MM.1S (cell line): ENCODE measurements around the gene PLK5.

Experiments
- DNase-seq: peaks from one replicate; pipeline ENCODE4 v3.0.0-alpha.2; 2015
- H2AFZ ChIP-seq: fragments of 300-600 bp; sonication (generic); 2 replicates; pipeline ENCODE4 v1.6.0; 2016; ENCODE audit warnings: antibody characterized with exemption, low read length
- H3F3A ChIP-seq: fragments of 300-600 bp; sonication (generic); 2 replicates; pipeline ENCODE4 v1.6.1; 2016; ENCODE audit warnings: mild to moderate bottlenecking, antibody characterized with exemption, low read length, moderate library complexity, mixed read lengths; ENCODE audit not compliant: insufficient read depth
- H3K27ac ChIP-seq: fragments of 300-600 bp; sonication (generic); 2 replicates; pipeline ENCODE4 v1.5.1; 2016; ENCODE audit warnings: mild to moderate bottlenecking, low read length
- H3K27me3 ChIP-seq: fragments of 300-600 bp; sonication (generic); replicated peaks from 2 replicates; pipeline ENCODE4 v1.6.0; 2016; ENCODE audit warnings: low read length; ENCODE audit not compliant: insufficient read depth
- H3K36me3 ChIP-seq: fragments of 300-600 bp; sonication (generic); replicated peaks from 2 replicates; pipeline ENCODE4 v1.6.1; 2016; ENCODE audit warnings: mild to moderate bottlenecking, low read length, mixed read lengths; ENCODE audit not compliant: insufficient read depth
- H3K4me1 ChIP-seq: fragments of 300-600 bp; sonication (generic); 2 replicates; pipeline ENCODE4 v1.6.1; 2016; ENCODE audit warnings: low read length, mixed read lengths
- H3K4me2 ChIP-seq: fragments of 300-600 bp; sonication (generic); 2 replicates; pipeline ENCODE4 v1.6.0; 2016; ENCODE audit warnings: low read depth, low read length
- H3K4me3 ChIP-seq: fragments of 300-600 bp; sonication (generic); 2 replicates; pipeline ENCODE4 v1.5.1; 2016; ENCODE audit warnings: low read length, mixed read lengths
- H3K79me2 ChIP-seq: fragments of 300-600 bp; sonication (generic); 2 replicates; pipeline ENCODE4 v1.6.1; 2016; ENCODE audit warnings: mixed run types, low read length, mixed read lengths
- H3K9ac ChIP-seq: fragments of 300-600 bp; sonication (generic); 2 replicates; pipeline ENCODE4 v1.6.1; 2016; ENCODE audit warnings: low read length, mixed read lengths
- H3K9me2 ChIP-seq: fragments of 300-600 bp; sonication (generic); replicated peaks from 2 replicates; pipeline ENCODE4 v1.6.1; 2016; ENCODE audit warnings: mild to moderate bottlenecking, low read length, mixed read lengths; ENCODE audit not compliant: insufficient read depth
- H3K9me3 ChIP-seq: fragments of 300-600 bp; sonication (generic); replicated peaks from 2 replicates; pipeline ENCODE4 v1.6.1; 2016; ENCODE audit warnings: mild to moderate bottlenecking, low read length, mixed read lengths; ENCODE audit not compliant: insufficient read depth
- H4K20me1 ChIP-seq: fragments of 300-600 bp; sonication (generic); 2 replicates; pipeline ENCODE4 v1.6.1; 2016; ENCODE audit warnings: mild to moderate bottlenecking, low read length, moderate library complexity, mixed read lengths; ENCODE audit not compliant: insufficient read depth
- EZH2 ChIP-seq: fragments of 300-600 bp; sonication (generic); optimal IDR thresholded peaks from 2 replicates; pipeline ENCODE3; 2017; ENCODE audit warnings: low read depth, mild to moderate bottlenecking, antibody characterized with exemption, low read length, mixed read lengths
- EZH2phosphoT487 ChIP-seq: fragments of 300-600 bp; sonication (generic); IDR thresholded peaks from 2 replicates; pipeline ENCODE4 v1.6.1; 2018; ENCODE audit warnings: antibody characterized with exemption, low read length
- TF ChIP-seq, protein P1 (sequence below): fragments of 300-600 bp; sonication (generic); IDR thresholded peaks from 2 replicates; pipeline ENCODE4 v1.5.1; 2016; ENCODE audit warnings: antibody characterized with exemption, low read length, mixed read lengths

The PLK5 gene

DNA sequence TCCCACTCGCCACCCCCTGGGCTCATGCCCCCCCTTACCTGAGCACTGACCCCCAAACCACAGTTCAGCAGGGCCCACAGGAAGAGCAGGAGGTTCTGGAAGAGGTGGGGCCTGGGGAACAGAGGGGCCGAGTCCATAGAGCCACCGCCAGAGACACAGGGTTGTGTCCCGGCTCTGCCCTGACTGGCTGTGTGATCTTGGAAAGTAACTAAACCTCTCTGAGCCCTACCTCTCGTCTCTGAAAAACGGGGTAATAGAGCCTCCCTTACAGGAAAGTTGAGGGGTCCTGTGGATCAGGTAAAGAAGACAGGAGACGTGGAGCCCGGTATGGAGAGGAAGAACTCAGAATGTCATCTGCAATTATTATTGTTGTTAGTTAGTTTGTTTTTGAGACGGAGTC lies 13.1 kb upstream of the PLK5 start:
- peaks cover 66% of the 10 kb centered on the region for H3K27me3 ChIP-seq
- no peak for DNase-seq
- no peak overlapping the region for H2AFZ ChIP-seq
- H3K9ac ChIP-seq = no peak overlapping the region
- no peak overlapping the region for H3K27ac ChIP-seq
- no peaks in the 10 kb centered on the region for H4K20me1 ChIP-seq
- peaks cover 2% of the 10 kb centered on the region; the same call in 1 of the 2 replicates for H3K4me1 ChIP-seq
- H3K4me2 ChIP-seq = no peak overlapping the region
- H3K9me3 ChIP-seq = no peaks in the 10 kb centered on the region
- H3K79me2 ChIP-seq = no peaks in the 10 kb centered on the region
- no peak for TF ChIP-seq EZH2phosphoT487
- H3F3A ChIP-seq = no peaks in the 10 kb centered on the region
- H3K4me3 ChIP-seq = no peak overlapping the region
- H3K36me3 ChIP-seq = no peaks in the 10 kb centered on the region
- no peaks in the 10 kb centered on the region for H3K9me2 ChIP-seq

DNA sequence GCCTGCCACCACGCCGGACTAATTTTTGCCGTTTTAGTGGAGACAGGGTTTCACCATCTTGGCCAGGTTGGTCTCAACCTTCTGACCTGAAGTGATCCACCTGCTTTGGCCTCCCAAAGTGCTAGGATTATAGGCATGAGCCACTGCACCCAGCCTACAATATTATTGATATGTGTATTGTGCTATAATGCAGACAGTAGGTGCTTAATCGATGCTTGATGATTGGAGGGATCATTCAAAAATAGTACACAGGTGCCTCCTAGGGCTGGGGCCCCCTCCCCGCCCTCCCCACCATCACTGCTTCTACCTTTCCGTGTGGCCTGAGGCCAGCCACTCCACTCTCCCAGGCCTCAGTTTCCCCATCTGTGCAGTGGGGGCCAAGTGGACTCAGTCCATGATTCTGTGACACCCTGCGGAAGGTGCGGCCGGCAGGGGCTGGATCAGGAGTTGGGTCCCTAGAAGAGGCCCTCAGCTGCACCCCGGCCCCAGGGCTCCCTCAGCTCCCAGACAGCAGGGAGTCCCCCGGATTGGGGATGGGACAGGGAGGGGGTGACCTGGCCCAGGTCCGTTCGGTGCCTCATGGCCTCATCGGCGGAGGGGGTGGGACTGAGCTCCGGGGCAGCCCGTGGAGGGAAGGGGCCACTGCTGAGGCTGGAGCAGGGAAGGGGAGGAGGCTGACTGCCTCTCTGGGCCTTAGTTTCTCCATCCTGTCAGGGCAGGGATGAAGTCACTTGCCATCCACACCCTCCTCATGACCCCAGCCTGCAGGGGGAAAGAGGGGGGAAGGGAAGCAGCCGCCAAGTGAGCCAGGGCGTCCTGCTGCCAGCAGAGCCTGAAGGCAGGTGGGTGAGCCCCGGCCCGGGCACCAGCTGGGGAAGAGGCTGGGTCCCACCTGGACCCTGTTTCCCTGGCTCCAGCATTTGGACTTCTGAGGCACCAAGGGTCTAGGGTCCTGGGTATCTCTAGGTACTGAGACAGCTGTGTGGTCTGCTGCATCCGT lies 12.3 kb upstream of the PLK5 start:
- no peak for DNase-seq
- no peaks in the 10 kb centered on the region for H3K9me3 ChIP-seq
- no peaks in the 10 kb centered on the region for H4K20me1 ChIP-seq
- no peak overlapping the region for H3K9ac ChIP-seq
- no peaks in the 10 kb centered on the region for H3K79me2 ChIP-seq
- H3K4me3 ChIP-seq = no peak overlapping the region
- H3K36me3 ChIP-seq = no peaks in the 10 kb centered on the region
- H3K27me3 ChIP-seq = peaks cover 62% of the 10 kb centered on the region
- H2AFZ ChIP-seq = no peak overlapping the region
- peaks cover 2% of the 10 kb centered on the region; the same call in 1 of the 2 replicates for H3K4me1 ChIP-seq
- TF ChIP-seq, protein P1, sequence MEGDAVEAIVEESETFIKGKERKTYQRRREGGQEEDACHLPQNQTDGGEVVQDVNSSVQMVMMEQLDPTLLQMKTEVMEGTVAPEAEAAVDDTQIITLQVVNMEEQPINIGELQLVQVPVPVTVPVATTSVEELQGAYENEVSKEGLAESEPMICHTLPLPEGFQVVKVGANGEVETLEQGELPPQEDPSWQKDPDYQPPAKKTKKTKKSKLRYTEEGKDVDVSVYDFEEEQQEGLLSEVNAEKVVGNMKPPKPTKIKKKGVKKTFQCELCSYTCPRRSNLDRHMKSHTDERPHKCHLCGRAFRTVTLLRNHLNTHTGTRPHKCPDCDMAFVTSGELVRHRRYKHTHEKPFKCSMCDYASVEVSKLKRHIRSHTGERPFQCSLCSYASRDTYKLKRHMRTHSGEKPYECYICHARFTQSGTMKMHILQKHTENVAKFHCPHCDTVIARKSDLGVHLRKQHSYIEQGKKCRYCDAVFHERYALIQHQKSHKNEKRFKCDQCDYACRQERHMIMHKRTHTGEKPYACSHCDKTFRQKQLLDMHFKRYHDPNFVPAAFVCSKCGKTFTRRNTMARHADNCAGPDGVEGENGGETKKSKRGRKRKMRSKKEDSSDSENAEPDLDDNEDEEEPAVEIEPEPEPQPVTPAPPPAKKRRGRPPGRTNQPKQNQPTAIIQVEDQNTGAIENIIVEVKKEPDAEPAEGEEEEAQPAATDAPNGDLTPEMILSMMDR = no peak
- no peak for TF ChIP-seq EZH2
- TF ChIP-seq EZH2phosphoT487 = no peak
- H3K9me2 ChIP-seq = no peaks in the 10 kb centered on the region
- H3K4me2 ChIP-seq = no peak overlapping the region
- no peaks in the 10 kb centered on the region for H3F3A ChIP-seq
- no peak overlapping the region for H3K27ac ChIP-seq

DNA sequence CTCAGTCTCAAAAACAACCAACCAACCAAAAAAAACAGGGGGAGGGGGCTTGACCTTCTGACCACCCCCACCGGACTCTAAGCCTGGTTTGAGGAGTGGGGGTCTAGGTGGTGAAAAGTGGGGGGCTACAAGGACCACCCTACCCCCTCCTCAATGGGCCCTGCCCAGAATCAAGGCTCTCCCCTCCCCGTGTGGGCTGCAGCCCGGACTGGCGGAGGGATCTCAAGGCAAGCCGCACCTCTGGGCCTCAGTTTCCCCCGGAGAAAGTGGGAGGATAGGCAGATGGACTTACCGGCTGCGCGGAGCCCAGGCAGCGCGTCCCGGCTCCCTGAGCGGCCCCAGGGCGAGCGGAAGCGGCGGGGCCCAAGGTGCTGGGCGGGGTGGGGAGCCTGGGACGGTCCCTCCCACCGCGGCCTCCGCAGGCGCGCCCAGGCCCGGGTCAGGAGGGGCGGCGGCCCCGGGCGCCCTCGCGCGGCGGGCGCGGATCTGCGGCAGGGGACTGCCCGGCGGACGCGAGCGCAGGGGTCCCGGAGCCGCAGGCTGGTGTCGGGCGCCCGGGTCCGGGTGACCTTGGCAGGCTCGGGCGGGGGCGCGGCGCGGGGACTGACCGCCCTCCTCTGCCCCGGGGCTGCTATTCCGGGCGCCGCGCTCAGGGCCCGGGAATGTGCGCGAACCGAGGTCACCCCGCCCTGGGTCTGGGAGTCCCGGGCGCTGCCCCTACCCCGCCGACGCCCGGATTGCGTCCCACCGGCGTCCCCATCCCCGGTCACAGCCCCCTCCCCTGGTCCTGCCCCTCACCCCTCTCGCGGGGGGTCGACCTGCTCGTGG lies 11.0 kb upstream of the PLK5 start, which contains the start of gene ADAMTSL5:
TSS of gene ADAMTSL5 (minus strand) at position 349 of the 828 bp plus-strand sequence. CDS start 2,076 bp downstream, outside the sequence.
- peak; percentile 72 for DNase-seq
- Histone ChIP-seq H4K20me1 (no peaks in the 10 kb centered on the region), H3K4me2 (peak within 1 kb of the TSS; percentile 99), H3K9ac (peak within 1 kb of the TSS; percentile 37; the same call in 1 of the 2 replicates), H3K4me3 (peak within 1 kb of the TSS; percentile 70), H3K27me3 (peaks cover 66% of the 10 kb centered on the region), H3K9me2 (no peaks in the 10 kb centered on the region), H3K36me3 (no peaks in the 10 kb centered on the region), H3K4me1 (peaks cover 2% of the 10 kb centered on the region; the same call in 1 of the 2 replicates), H3F3A (no peaks in the 10 kb centered on the region), H3K27ac (no peak within 1 kb of the TSS), H2AFZ (peak within 1 kb of the TSS; percentile 90), H3K79me2 (no peaks in the 10 kb centered on the region), H3K9me3 (no peaks in the 10 kb centered on the region)
- TF ChIP-seq EZH2 (no peak), EZH2phosphoT487 (no peak)
- TF ChIP-seq, protein P1 = no peak
